HG03354 (cell line): ENCODE measurements around the gene SLC9A1.
"Not testable (repeated sequence)": the region's sequence is repeated elsewhere in the genome, so short reads cannot be mapped to it uniquely, and the experiment has no call there.

ENCODE experiments used
- ATAC-seq: cut with Tn5 transposase; IDR thresholded peaks from one replicate; pipeline ENCODE4 v1.9.1; 2021; ENCODE audit warnings: mild to moderate bottlenecking; ENCODE audit not compliant: unreplicated experiment, poor library complexity, severe bottlenecking

Gene SLC9A1

DNA sequence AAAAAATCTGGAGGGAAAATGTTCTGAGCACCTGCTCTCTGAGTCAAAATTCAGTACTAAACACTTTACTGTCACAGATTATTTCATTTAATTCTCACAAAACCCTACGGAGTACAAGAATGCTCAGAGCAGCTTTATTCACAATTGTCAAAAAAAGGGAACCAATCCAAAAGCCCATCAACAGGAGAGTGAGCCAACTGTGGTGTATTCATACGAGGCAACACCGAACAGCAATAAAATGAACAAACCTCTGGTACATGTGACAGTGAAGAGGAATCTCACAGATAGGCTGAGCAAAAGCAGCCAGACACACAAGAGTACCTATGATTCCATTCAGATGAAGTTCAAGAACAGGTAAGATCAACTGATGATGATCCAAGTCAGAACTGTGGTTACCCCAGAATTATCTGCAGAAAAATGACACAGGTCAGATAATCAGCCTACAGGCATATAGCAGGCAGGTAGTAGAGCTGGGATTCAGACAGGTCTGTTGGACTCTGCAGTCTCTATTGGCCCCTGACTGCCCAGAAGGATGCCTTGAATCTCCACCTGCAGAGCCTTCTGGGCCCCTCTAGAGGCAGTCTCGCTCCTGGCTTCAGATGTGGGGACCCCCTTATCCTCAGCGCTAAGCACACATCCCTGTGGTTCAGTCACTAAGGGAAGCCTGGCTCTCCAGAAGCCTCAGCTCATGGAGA is 19.2 kb downstream of the SLC9A1 start:
- ATAC-seq: no peak

DNA sequence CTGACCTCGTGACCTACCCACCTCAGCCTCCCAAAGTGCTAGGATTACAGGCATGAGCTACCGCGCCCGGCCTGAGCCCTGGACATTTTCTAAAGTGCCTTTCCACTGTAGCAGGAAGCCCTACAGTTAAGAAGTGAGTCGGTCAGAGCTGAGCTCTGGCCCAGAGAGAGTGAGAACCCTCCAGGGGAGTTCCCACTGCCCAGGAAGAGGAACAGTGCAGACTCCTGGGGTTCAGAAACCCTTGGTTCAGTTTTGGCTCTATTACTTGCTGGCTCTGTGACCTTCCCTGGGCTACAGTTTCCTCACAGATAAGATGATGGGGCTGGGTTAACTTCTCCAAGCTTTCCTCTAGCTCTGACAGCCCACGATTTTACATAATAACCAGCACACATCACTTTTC is 20.9 kb downstream of the SLC9A1 start:
- ATAC-seq: no peak

DNA sequence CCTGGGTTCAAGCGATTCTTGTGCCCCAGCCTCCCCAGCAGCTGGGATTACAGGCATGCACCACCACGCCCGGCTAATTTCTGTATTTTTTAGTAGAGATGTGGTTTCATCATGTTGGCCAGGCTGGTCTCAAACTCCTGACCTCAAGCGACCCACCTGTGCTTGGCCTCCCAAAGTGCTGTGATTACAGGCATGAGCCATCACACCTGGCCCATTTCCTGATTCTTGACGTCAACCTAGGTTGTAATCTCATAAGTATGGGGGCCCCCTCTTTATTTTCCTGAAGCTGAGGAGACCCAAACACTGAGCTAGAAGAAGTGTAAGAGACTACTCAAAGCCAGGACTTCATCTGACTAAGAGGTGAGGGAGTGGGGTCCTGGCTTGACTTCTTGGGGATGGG is 21.8 kb downstream of the SLC9A1 start:
- ATAC-seq: no peak

DNA sequence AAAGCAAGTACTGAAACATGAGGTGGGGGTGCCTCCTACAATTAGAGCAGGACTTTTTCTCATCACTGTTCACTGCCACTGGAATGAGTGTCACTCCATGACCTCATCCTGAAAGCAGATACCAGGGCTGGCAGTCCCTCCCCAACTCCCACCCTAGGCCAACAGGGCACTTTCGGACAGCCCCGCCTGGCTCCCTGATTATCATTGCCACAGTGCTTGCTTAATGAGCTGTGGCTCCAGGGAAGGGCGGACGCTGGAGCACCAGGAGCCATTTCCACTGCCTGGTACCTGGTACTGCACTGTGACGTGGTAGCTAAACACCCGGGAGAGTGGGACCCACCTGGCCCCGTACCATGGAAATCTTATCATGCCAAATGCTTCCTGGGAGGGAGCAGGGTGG is 22.3 kb downstream of the SLC9A1 start:
- ATAC-seq: no peak

DNA sequence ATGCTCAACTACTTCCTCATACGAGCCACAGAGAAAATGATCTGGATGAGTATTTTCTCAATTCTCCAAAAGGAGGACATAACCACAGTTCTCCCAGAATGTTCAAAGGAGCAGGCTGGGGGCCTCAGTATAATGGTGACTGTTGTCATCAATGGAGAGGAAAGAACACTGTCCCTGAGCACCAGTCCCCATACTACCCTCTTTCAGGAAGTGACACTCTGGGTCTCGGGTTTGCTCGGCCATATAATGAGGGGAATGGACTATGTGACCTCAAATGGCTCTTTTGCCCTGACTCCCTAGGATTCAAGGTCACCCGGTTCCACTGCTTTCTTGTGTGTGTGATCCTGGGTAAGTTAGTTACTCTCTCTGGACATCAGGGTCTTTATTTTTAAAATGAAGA is 22.8 kb downstream of the SLC9A1 start:
- no peak for ATAC-seq

DNA sequence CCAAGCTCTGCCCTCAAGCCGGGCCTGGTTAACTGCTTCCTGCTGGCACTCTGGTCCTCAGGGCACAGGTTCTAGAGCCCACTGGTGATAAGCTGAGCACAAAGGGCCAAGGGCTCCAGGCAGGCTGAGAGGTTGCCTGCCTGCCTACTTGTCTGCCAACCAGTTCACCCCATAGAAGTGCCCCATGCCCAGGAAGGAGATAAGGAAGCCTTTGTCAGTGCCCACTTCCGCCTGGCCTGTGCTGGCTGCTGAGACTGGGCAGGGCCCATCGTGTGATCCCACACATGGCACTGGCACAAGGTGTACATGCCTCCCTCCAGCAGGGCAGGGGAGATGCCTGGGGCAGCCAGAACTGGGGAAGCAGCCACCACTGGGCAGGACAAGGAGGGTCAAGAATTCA is 24.1 kb downstream of the SLC9A1 start:
- no peak for ATAC-seq

DNA sequence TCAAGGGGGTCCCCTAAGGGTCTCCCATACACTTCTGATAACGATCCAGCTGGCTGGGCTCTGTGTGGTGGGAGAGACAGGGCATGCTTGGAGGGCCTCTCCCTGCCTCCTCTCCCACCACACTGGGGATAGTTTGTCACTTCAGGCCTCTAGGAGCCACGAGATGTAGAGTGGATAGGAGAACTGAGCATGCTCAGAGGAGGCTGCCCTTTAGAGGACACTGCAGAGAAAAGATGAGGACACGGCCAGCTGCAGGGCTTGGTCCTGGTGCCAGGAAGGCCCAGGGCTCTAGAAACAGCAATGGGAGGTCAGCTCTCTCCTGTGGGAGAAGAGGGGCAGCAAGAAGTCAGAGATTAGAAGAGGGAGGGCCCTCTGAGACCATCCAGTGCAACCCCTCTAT is 25.7 kb downstream of the SLC9A1 start:
- ATAC-seq: no peak

DNA sequence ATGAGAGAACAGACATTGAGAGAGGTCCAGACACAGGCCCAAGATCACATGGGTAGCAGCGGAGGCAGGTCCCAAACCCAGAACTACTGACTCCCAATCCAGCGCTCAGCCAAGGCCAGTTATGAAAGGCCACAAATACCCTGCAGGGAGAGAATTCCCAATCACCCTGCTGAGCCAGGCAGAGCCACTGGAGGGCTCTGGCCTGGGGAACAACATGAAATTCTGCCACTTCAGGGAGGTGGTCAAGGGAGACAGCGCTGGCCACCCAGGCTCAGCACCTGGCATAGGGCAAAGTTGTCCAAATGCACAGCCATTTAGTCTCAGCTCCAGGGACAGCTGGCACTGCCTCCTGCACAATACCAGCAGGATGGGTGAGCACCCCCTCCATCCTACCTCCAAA is 27.5 kb downstream of the SLC9A1 start:
- ATAC-seq: no peak

DNA sequence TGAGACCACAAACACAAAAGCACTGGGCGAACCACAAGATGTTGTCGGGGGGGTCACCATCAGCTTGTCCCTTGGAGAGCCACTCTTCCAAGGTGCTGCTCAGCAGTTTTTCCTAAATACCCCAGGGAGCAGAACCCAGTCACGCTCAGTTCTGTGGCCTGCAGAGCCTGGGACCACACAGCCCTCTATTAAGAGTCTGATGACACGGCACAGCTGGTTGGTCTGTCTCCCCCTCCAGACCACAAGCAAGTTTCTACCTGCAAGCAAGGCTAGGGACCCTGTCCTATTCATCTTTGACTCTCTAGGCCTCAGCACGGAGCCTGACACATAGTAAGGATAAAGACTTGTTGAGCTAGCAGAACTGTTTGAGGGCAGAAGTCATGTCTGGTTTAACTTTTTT is 28.5 kb downstream of the SLC9A1 start:
- ATAC-seq: no peak

DNA sequence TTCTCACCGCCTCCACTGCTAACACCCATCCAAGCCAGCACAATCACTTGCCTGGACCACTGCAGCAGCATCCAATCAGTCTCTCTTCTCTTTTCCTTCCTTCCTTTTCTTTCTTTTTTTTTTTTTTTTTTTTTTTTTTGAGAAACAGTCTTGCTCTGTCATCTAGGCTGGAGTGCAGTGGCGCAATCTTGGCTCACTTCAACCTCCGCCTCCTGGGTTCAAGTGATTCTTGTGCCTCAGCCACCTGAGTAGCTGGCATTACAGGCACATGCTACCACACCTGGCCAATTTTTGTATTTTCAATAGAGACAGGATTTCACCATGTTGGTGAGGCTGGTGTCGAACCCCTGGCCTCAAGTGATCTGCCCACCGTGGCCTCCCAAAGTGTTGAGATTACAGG is 29.8 kb downstream of the SLC9A1 start:
- not testable (repeated sequence) for ATAC-seq

DNA sequence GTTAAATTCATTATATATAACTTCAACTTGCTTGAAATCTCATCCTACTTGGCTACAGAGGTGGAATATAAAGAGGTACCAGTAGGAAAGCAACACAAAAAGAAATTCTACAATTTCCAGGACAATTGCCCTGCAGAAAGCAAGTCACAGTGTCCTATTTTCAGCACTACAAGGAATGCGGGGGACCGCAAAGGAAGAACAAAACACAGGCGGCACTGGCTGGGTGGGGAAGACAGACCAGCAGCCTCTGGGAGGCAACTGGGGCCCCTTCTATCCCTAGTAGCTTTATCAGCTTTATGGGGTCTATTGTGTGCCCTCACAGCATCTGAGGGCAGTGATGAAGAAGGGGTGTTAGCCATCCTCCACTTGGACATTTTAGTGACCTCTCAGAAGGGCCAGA is 30.5 kb downstream of the SLC9A1 start:
- no peak for ATAC-seq

DNA sequence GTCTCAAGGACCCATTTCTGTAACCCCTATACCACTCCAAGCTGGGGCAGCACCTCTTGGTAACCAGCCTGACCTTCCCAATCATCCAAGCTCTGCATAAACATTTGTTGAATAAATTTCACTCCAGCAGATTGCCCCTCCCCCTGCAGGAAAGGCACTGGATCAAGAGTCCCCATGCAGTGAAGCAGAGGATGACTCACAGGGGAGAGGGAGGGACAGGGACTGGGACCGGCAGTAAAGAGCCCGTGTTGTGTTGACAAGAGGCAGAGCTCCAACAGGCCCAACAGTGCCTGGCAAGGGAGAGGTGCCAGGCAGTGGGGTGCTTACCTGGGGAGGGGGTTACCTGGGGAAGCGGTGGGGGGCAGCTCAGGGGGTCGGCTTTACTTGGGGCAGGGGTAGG is 32.3 kb downstream of the SLC9A1 start:
- no peak for ATAC-seq

DNA sequence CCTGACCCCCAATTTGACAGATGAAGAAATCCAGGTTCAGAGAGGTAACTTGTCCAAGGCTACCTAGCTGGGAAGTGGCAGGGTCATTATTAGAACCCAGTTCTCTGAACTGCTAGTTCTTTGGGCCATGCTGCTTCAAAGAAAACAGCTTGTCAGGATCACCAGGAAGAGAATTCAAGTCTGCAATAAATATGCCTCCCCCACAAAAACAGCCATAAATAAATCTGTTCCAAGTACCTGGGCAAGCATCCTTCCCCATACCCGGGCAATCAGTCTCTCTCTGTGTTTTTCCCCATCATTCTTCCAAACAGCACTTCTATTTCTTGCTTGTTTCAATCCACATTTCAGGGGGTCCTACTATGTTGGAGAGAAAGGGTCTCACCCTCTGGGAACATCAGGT is 34.1 kb downstream of the SLC9A1 start:
- ATAC-seq: no peak

DNA sequence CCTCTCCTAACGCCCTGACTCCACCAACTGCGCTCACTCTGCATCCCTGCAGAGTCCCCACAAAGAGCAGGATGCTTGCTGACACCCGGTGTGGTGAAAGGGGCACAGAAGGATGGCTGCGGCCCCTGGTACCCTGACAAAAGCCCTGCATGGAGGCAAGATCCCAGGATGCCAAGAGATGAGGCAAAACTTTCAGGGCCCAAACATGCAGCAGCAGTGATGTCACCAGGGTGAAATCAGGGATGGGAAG is 36.6 kb downstream of the SLC9A1 start:
- ATAC-seq: no peak

DNA sequence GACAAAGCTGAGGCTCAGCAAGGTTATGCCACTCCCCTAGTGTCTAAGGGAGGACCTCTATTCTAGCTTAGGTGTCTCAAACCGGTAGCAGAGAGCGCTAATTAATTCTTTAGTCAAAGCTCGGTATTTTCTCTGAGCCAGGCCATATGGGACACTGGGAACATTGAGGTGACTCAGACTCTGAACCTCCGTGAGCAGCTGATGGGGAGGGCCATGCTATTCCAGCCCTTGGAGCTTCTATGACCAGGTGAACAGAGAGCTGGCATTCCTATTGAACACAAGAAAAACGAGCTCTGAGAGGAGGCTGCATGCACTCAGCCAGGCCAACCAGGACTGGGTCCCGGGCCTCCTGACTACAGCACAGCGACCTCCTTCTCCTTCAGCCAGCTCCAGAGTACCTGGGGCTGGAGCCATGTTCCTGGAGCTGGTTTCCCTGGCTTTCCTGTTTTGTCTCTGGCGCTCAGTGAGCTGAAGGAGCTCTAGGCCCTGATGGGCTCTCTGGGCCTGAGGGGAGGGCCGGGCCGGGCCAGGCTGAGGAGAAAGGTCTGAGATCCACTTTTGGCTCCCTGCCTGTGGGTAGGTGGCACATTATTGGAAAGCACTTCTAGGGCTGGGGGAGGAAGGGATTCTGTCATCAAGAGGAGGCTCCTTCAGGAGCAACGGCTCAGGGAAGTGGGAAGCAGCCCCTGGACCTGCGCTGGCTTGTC is 37.0 kb downstream of the SLC9A1 start:
- no peak for ATAC-seq

DNA sequence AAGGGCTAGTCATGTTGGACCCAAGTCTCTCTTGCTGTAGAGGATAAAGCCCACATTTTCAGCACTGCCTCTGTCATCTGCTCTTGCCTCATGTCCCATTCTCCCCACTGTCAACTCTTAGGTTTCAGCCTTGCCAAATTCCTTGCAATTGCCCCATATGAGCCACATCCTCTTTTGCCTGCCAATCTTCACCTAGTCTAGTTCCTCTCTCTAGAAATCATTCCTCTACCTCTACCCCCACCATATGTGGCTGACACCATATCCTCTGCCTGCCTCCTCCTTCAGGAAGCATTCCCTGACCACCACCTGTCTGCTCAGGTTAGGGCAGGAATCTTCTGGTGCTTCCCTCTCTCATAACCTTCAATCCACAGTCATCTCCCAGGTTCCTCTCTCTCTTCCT is 38.2 kb downstream of the SLC9A1 start:
- ATAC-seq: no peak

DNA sequence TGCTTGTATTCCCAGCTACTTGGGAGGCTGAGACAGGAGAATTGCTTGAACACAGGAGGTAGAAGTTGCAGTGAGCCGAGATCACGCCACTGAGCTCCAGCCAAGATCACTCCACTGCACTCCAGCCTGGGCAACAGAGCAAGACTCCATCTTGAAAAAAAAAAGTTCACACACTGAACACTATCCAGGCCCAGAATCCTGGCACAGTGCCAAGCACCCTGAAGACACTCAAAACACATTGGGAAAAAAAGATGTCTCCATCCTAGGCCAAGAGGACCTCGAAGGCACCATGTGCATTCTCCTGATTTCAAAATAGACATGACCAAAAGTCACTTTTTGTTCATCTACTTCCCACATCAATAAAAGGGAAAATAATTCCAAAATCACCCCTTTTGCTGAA is 38.7 kb downstream of the SLC9A1 start:
- no peak for ATAC-seq

DNA sequence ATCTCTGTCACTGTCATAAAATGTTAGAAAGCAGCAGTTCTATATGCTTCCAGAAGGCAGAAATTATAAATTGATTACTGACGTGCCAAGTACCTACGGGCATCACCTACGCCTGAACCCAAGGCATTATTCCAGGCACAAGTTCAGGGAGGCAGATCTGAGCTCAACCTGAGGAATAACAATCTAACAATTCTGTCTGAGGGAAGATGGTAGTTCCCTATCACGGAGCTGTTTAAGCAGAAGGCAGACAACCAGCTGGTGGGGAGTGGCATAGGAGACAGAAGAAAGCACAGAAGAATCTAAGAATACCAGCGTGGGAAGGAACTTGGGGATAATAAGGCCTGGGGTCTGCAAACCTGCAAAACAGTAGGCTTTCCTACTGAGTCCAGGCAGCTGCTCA is 40.4 kb downstream of the SLC9A1 start:
- no peak for ATAC-seq

DNA sequence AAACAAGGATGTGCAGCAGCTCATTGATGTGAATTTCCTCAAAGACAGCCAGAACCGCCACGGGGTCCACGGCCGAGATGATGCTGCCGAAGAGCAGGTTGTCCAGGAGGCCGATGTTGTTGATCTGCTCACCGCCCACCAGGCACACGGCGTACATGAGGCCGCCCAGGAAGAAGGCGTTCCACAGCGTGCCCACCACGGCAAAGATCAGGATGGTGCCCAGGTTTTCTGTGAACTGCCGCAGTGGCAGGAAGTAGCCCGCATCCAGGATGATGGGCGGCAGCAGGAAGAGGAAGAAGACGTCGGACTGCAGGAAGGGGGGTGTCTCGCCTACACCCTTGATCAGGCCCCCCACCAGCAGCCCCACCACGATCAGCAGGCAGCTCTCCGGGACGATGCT is 41.1 kb downstream of the SLC9A1 start:
- no peak for ATAC-seq

DNA sequence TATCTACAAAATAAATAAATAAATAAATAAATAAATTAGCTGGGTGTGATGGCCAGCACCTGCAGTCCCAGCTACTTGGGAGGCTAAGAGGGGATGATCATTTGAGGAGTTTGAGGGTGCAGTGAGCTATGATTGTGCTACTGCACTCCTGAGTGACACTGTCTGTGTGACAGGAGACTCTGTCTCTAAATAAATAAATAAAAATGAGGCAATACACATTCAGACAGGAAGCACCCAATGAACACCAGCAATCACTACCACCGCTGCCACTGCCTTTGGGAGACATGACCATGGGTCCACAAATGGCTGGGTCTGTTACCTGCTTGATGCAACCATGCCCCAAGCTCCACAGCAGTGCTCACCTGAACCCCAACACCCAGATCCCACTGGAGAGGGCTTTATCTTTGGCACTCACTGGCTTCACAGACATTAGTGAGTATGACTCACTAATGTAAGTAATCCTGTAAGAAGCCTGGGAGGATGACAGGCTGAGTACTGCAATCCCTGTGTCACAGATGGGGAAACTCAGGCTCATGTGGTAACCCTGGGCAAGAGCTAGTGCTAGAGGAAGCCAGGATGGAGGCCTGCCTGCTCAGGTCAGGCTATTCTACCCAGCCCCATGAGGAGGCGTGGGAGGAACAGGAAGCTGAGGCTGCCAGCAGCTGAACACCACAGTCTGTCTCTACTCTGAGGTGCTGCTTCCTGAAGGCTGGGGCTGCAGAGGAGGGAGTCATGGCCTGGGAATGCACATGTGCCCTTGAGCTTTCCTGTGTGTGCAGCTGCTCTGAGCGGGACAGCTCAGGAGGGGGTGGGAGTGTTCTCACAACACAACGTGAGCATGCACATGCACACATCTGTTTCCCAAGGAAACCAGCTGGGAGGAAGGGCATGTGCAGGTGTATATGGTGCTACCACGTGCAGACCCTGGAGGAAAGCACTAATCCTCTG is 43.0 kb downstream of the SLC9A1 start:
- peak; percentile 76 for ATAC-seq
